Measurements from ENCODE around the gene TMEM86B. TPM values are rescaled to one million over a fixed set of nuclear protein-coding genes. Genes with fewer than 3 reads are reported as not detected.

The TMEM86B gene
- total RNA-seq, 1 donor from 2014 or later, result 4.8 TPM

- TF ChIP-seq CTCF (IDR thresholded peaks at IDR 0.05), result no peak
- no peaks in the 10 kb centered on the region for H3K27me3 ChIP-seq (ENCODE audit: low read depth)
- no peak for ATAC-seq
- H3K4me1 ChIP-seq, result no peaks in the 10 kb centered on the region
- peaks cover 94% of the 10 kb centered on the region for H3K36me3 ChIP-seq
- DNase-seq, result no peak
- intact Hi-C loops (cut with DNase I), result no loop called here
- no peak overlapping the region for H3K27ac ChIP-seq
- H3K9me3 ChIP-seq, result no peaks in the 10 kb centered on the region
- no peak overlapping the region for H3K4me3 ChIP-seq
Measured at GRCh38 chr19:55238030-55238429, 9.5 kb upstream of the TMEM86B start.

DNA sequence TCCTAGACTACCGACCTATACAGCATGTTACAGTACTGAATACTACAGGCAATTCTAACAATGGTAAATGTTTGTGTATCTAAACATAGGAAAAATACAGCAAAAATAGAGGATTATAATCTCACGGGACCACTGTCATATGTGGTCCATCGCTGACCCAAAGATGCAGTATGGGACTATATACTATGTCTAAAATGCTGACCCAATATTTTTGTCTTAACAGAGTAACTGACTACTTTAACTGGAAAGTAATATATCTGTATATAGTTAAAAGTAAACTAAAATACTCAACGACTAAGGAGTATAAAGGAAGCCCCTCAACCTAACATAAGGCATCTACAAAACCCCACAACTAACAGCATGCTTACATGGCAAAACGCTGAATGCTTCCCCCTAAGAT is 4.4 kb upstream of the TMEM86B start:
- Histone ChIP-seq H3K27me3 (ENCODE audit: low read depth) (no peaks in the 10 kb centered on the region), H3K36me3 (peaks cover 94% of the 10 kb centered on the region), H3K4me3 (no peak overlapping the region), H3K9me3 (no peaks in the 10 kb centered on the region), H3K4me1 (no peaks in the 10 kb centered on the region), H3K27ac (no peak overlapping the region)
- intact Hi-C loops (cut with DNase I), result no loop called here
- no peak for DNase-seq
- no peak for TF ChIP-seq CTCF (IDR thresholded peaks at IDR 0.05)
- no peak for ATAC-seq

- no peak for ATAC-seq
- Histone ChIP-seq H3K9me3 (no peaks in the 10 kb centered on the region), H3K4me1 (no peaks in the 10 kb centered on the region), H3K4me3 (no peak overlapping the region), H3K36me3 (peaks cover 94% of the 10 kb centered on the region), H3K27me3 (ENCODE audit: low read depth) (no peaks in the 10 kb centered on the region), H3K27ac (no peak overlapping the region)
- intact Hi-C loops (cut with DNase I), result no loop called here
- DNase-seq, result no peak
- no peak for TF ChIP-seq CTCF (IDR thresholded peaks at IDR 0.05)
Measured at GRCh38 chr19:55232286-55232602, 3.7 kb upstream of the TMEM86B start.

GRCh38 chr19:55231391-55232285 is 3.1 kb upstream of the TMEM86B start:
- intact Hi-C loops (cut with DNase I), result no loop called here
- H3K27me3 ChIP-seq (ENCODE audit: low read depth), result no peaks in the 10 kb centered on the region
- H3K27ac ChIP-seq, result no peak overlapping the region
- DNase-seq (no peak), ATAC-seq (no peak)
- no peaks in the 10 kb centered on the region for H3K4me1 ChIP-seq
- H3K9me3 ChIP-seq, result no peaks in the 10 kb centered on the region
- peaks cover 94% of the 10 kb centered on the region for H3K36me3 ChIP-seq
- H3K4me3 ChIP-seq, result no peak overlapping the region
- TF ChIP-seq CTCF (IDR thresholded peaks at IDR 0.05), result no peak

- Histone ChIP-seq H3K36me3 (peaks cover 89% of the 10 kb centered on the region), H3K9me3 (no peaks in the 10 kb centered on the region), H3K4me3 (no peak overlapping the region), H3K27ac (no peak overlapping the region), H3K4me1 (no peaks in the 10 kb centered on the region), H3K27me3 (ENCODE audit: low read depth) (no peaks in the 10 kb centered on the region)
- no peak for TF ChIP-seq CTCF (IDR thresholded peaks at IDR 0.05)
- intact Hi-C loops (cut with DNase I), result no loop called here
- DNase-seq (no peak), ATAC-seq (no peak)
Measured at GRCh38 chr19:55230780-55231179, 2.2 kb upstream of the TMEM86B start.

Measured in lower lobe of right lung (tissue), 2 donors.